Measurements from ENCODE around the gene SDK1. TPM values are rescaled to one million over a fixed set of nuclear protein-coding genes. Genes with fewer than 3 reads are reported as not detected.

SDK1 gene
- total and polyA plus RNA-seq, 2 experiments from 2014 or later, result 2.1 to 10.0 TPM

DNA sequence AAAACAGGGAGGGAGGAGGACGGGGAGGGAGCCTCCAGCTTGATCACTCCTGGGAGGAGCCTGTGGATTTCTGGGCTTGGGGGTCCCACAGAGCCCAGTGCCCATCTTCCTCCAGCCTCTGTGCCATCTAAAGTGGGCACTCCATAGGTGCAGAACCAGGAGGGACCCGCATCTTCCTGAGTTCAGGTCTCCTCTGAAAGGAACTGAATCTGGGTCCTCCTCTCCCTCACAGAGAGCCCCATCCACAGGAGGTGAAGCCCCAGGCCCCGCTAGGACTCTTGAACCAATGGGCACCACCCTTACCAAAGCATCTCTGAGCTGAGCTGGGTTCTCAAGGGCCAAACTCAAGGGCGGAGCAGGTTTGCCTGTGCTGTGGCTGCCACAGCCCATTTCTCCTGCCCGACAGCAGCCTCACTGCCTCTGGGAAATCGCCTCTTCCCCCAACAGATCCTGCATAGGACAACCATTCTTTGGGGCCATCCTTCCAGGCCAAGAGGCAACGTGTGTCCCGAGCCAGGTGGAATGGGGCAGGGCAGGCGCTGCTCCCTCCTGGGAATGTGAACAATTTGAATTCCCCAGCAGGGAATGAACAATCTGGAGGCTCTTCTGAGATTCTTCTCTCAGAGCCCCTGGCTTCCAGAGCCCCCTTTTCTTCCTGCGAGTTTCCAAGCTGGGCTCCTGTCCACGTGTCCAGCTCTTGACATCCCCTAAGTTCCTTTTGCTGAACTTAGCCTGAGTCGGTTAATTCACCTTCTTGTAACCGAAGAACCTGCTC lies 970.1 kb downstream of the SDK1 start:
- Mint-ChIP-seq H3K4me1 (peaks cover 10% of the 10 kb centered on the region), H3K9me3 (peaks cover 27% of the 10 kb centered on the region), H3K27ac (no peak overlapping the region), H3K36me3 (ENCODE audit: low read depth) (peaks cover 4% of the 10 kb centered on the region; the same call in 1 of the 3 replicates), H3K27me3 (ENCODE audit: insufficient read depth, low read depth, poor library complexity) (peaks cover 3% of the 10 kb centered on the region), H3K4me3 (no peak overlapping the region)
- no peak overlapping the region for H3K4me3 ChIP-seq
- no peaks in the 10 kb centered on the region for H4K20me1 ChIP-seq (replicated peaks; ENCODE audit: insufficient read depth)
- no peak overlapping the region for H3K4me2 ChIP-seq
- ATAC-seq (peak; percentile 24), DNase-seq (ENCODE audit: low spot score) (peak; percentile 27)
- TF ChIP-seq STAT1 (IDR thresholded peaks at IDR 0.05; ENCODE audit: unreplicated experiment) (no peak), ZNF331 (CRISPR knock-in tag; IDR thresholded peaks at IDR 0.05; ENCODE audit: low read depth) (no peak), POLR2AphosphoS5 (IDR thresholded peaks at IDR 0.05; ENCODE audit: low read depth) (no peak), ZNF114 (CRISPR knock-in tag; IDR thresholded peaks at IDR 0.05) (no peak), NANOG (IDR thresholded peaks at IDR 0.05; ENCODE audit: borderline replicate concordance) (no peak), EZH2 (IDR thresholded peaks at IDR 0.05; ENCODE audit: low read depth, unreplicated experiment) (no peak), EZH2phosphoT487 (IDR thresholded peaks at IDR 0.05; ENCODE audit: unreplicated experiment) (no peak), CREB1 (CRISPR knock-in tag; IDR thresholded peaks at IDR 0.05; ENCODE audit: low read depth) (no peak)
- TF ChIP-seq, protein P1, sequence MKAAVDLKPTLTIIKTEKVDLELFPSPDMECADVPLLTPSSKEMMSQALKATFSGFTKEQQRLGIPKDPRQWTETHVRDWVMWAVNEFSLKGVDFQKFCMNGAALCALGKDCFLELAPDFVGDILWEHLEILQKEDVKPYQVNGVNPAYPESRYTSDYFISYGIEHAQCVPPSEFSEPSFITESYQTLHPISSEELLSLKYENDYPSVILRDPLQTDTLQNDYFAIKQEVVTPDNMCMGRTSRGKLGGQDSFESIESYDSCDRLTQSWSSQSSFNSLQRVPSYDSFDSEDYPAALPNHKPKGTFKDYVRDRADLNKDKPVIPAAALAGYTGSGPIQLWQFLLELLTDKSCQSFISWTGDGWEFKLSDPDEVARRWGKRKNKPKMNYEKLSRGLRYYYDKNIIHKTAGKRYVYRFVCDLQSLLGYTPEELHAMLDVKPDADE (IDR thresholded peaks at IDR 0.05), result no peak
- TF ChIP-seq, protein P2, sequence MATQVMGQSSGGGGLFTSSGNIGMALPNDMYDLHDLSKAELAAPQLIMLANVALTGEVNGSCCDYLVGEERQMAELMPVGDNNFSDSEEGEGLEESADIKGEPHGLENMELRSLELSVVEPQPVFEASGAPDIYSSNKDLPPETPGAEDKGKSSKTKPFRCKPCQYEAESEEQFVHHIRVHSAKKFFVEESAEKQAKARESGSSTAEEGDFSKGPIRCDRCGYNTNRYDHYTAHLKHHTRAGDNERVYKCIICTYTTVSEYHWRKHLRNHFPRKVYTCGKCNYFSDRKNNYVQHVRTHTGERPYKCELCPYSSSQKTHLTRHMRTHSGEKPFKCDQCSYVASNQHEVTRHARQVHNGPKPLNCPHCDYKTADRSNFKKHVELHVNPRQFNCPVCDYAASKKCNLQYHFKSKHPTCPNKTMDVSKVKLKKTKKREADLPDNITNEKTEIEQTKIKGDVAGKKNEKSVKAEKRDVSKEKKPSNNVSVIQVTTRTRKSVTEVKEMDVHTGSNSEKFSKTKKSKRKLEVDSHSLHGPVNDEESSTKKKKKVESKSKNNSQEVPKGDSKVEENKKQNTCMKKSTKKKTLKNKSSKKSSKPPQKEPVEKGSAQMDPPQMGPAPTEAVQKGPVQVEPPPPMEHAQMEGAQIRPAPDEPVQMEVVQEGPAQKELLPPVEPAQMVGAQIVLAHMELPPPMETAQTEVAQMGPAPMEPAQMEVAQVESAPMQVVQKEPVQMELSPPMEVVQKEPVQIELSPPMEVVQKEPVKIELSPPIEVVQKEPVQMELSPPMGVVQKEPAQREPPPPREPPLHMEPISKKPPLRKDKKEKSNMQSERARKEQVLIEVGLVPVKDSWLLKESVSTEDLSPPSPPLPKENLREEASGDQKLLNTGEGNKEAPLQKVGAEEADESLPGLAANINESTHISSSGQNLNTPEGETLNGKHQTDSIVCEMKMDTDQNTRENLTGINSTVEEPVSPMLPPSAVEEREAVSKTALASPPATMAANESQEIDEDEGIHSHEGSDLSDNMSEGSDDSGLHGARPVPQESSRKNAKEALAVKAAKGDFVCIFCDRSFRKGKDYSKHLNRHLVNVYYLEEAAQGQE (IDR thresholded peaks at IDR 0.05; ENCODE audit: unreplicated experiment), result no peak
- TF ChIP-seq, protein P3, sequence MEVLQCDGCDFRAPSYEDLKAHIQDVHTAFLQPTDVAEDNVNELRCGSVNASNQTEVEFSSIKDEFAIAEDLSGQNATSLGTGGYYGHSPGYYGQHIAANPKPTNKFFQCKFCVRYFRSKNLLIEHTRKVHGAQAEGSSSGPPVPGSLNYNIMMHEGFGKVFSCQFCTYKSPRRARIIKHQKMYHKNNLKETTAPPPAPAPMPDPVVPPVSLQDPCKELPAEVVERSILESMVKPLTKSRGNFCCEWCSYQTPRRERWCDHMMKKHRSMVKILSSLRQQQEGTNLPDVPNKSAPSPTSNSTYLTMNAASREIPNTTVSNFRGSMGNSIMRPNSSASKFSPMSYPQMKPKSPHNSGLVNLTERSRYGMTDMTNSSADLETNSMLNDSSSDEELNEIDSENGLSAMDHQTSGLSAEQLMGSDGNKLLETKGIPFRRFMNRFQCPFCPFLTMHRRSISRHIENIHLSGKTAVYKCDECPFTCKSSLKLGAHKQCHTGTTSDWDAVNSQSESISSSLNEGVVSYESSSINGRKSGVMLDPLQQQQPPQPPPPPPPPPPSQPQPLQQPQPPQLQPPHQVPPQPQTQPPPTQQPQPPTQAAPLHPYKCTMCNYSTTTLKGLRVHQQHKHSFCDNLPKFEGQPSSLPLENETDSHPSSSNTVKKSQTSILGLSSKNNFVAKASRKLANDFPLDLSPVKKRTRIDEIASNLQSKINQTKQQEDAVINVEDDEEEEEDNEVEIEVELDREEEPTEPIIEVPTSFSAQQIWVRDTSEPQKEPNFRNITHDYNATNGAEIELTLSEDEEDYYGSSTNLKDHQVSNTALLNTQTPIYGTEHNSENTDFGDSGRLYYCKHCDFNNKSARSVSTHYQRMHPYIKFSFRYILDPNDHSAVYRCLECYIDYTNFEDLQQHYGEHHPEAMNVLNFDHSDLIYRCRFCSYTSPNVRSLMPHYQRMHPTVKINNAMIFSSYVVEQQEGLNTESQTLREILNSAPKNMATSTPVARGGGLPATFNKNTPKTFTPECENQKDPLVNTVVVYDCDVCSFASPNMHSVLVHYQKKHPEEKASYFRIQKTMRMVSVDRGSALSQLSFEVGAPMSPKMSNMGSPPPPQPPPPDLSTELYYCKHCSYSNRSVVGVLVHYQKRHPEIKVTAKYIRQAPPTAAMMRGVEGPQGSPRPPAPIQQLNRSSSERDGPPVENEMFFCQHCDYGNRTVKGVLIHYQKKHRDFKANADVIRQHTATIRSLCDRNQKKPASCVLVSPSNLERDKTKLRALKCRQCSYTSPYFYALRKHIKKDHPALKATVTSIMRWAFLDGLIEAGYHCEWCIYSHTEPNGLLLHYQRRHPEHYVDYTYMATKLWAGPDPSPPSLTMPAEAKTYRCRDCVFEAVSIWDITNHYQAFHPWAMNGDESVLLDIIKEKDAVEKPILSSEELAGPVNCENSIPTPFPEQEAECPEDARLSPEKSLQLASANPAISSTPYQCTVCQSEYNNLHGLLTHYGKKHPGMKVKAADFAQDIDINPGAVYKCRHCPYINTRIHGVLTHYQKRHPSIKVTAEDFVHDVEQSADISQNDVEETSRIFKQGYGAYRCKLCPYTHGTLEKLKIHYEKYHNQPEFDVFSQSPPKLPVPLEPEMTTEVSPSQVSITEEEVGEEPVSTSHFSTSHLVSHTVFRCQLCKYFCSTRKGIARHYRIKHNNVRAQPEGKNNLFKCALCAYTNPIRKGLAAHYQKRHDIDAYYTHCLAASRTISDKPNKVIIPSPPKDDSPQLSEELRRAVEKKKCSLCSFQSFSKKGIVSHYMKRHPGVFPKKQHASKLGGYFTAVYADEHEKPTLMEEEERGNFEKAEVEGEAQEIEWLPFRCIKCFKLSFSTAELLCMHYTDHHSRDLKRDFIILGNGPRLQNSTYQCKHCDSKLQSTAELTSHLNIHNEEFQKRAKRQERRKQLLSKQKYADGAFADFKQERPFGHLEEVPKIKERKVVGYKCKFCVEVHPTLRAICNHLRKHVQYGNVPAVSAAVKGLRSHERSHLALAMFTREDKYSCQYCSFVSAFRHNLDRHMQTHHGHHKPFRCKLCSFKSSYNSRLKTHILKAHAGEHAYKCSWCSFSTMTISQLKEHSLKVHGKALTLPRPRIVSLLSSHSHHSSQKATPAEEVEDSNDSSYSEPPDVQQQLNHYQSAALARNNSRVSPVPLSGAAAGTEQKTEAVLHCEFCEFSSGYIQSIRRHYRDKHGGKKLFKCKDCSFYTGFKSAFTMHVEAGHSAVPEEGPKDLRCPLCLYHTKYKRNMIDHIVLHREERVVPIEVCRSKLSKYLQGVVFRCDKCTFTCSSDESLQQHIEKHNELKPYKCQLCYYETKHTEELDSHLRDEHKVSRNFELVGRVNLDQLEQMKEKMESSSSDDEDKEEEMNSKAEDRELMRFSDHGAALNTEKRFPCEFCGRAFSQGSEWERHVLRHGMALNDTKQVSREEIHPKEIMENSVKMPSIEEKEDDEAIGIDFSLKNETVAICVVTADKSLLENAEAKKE (CRISPR knock-in tag; IDR thresholded peaks at IDR 0.05), result no peak
- no peaks in the 10 kb centered on the region for H3K79me2 ChIP-seq (replicated peaks; ENCODE audit: insufficient read depth)
- H3K4me1 ChIP-seq (ENCODE audit: insufficient read depth), result no peaks in the 10 kb centered on the region
- H3K36me3 ChIP-seq (ENCODE audit: insufficient read depth), result no peaks in the 10 kb centered on the region
- no peaks in the 10 kb centered on the region for H3K9me2 ChIP-seq (ENCODE audit: insufficient read depth)
- no peak overlapping the region for H3K27ac ChIP-seq (ENCODE audit: low read depth)
- no peaks in the 10 kb centered on the region for H3F3A ChIP-seq (replicated peaks; ENCODE audit: low read depth)
- no peaks in the 10 kb centered on the region for H3K27me3 ChIP-seq (ENCODE audit: insufficient read depth)
- H2AFZ ChIP-seq, result no peak overlapping the region

All from GM23338 (cell line).